ENCODE data around the gene SDCBP2.

- no peak for TF ChIP-seq CTCF (IDR thresholded peaks at IDR 0.05)
- TF ChIP-seq POLR2A (IDR thresholded peaks at IDR 0.05) = no peak
- TF ChIP-seq EP300 (IDR thresholded peaks at IDR 0.05) = no peak
These were observed 47.5 kb downstream of the SDCBP2 start for GRCh38 chr20:1281279-1282057.

Measured in ovary (tissue), 3 donors.